Measurements from ENCODE around the gene BID. TPM values are rescaled to one million over a fixed set of nuclear protein-coding genes. Genes with fewer than 3 reads are reported as not detected.

Gene BID
- total RNA-seq, 1 experiment from 2014 or later: 58.2 TPM

DNA sequence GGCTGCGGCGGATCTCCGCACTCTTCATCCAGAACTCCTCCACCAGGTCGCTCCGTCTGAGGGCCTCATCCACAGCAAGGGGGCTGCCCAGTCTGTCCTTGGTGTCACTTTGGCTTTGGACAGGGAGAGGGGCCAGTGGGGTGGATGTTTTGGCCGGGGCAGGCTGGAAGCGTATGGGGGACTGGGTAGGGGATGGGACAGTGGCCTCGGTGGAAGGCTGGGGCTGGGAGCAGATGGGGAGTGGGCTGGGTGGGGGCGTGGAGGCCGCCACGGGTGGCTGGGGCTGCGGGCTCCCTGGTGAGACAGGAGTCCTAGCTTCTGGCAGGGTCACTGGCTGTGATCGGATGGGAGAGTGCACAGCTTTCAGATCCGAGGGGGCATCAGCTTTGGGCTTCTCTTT lies 44.4 kb upstream of the BID start:
- no TSS peak for BruUV-seq (replicated peaks)
- no peak for DNase-seq (ENCODE audit: low read depth, low spot score)
- no peak for ATAC-seq
- Histone ChIP-seq H3K27me3 (ENCODE audit: insufficient read depth, low read length) (no peaks in the 10 kb centered on the region), H3K4me2 (ENCODE audit: low read length) (no peak overlapping the region), H3K9ac (ENCODE audit: low read length) (no peak overlapping the region), H3K36me3 (ENCODE audit: control insufficient read depth in 1 of 2, insufficient read depth in 2 of 2, low read length in 2 of 2) (peaks cover 8 to 11% of the 10 kb centered on the region in 2 experiments; a peak in 3 of 4 replicates), H3K4me3 (replicated peaks in 1 of 2; ENCODE audit: low read depth in 1 of 2, low read length in 2 of 2) (no peak overlapping the region), H2AFZ (ENCODE audit: low read depth, low read length, poor library complexity, severe bottlenecking) (no peak overlapping the region), H3K79me2 (ENCODE audit: insufficient read depth, low read length) (no peaks in the 10 kb centered on the region), H4K20me1 (ENCODE audit: insufficient read depth) (no peaks in the 10 kb centered on the region), H3K9me2 (ENCODE audit: insufficient read depth) (no peaks in the 10 kb centered on the region), H3K27ac (ENCODE audit: low read depth, low read length) (no peak overlapping the region), H3K9me3 (ENCODE audit: control insufficient read depth in 1 of 2, insufficient read depth in 1 of 2, low read depth in 1 of 2, low read length in 2 of 2) (no peaks in the 10 kb centered on the region), H3K4me1 (ENCODE audit: control insufficient read depth in 1 of 2, insufficient read depth in 2 of 2, low read length in 2 of 2) (no peaks in the 10 kb centered on the region)
- POLR2A ChIA-PET: no interaction called here
- intact Hi-C loops (cut with micrococcal nuclease): no loop called here
- RAD21 ChIA-PET (ENCODE audit: low non-redundant PET in 1 of 2, low total read pairs in 2 of 2, uncharacterized antibody in 2 of 2, unreplicated experiment in 2 of 2): no interaction called here
- TF ChIP-seq, protein P1, sequence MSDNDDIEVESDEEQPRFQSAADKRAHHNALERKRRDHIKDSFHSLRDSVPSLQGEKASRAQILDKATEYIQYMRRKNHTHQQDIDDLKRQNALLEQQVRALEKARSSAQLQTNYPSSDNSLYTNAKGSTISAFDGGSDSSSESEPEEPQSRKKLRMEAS (IDR thresholded peaks at IDR 0.05): no peak
- CTCF ChIA-PET: no interaction called here

DNA sequence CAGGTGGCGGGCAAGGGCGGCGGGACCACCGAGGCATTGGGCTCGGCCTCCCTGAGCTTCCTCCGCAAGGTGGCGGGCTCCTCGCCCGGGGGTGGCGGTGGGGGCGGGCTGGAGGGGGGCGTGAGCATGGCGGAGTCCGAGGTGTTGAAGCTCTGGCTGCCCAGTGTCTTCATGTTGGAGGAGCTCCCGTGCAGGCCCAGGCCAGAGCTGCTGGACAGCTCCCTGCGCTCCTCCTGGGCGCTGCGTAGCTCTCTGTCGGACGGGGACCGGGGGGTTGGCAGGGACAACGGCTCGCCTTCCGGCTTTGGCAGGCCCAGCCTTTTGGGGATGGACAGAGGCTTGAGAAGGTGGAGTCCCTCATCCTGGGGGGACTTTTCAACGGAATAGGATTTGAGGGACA lies 43.9 kb upstream of the BID start:
- Histone ChIP-seq H3K9ac (ENCODE audit: low read length) (no peak overlapping the region), H3K79me2 (ENCODE audit: insufficient read depth, low read length) (no peaks in the 10 kb centered on the region), H3K4me2 (ENCODE audit: low read length) (no peak overlapping the region), H3K36me3 (ENCODE audit: control insufficient read depth in 1 of 2, insufficient read depth in 2 of 2, low read length in 2 of 2) (peaks cover 8 to 11% of the 10 kb centered on the region in 2 experiments; a peak in 3 of 4 replicates), H3K4me1 (ENCODE audit: control insufficient read depth in 1 of 2, insufficient read depth in 2 of 2, low read length in 2 of 2) (no peaks in the 10 kb centered on the region), H4K20me1 (ENCODE audit: insufficient read depth) (no peaks in the 10 kb centered on the region), H3K27me3 (ENCODE audit: insufficient read depth, low read length) (no peaks in the 10 kb centered on the region), H3K9me3 (ENCODE audit: control insufficient read depth in 1 of 2, insufficient read depth in 1 of 2, low read depth in 1 of 2, low read length in 2 of 2) (no peaks in the 10 kb centered on the region), H3K9me2 (ENCODE audit: insufficient read depth) (no peaks in the 10 kb centered on the region), H2AFZ (ENCODE audit: low read depth, low read length, poor library complexity, severe bottlenecking) (no peak overlapping the region), H3K27ac (ENCODE audit: low read depth, low read length) (no peak overlapping the region), H3K4me3 (replicated peaks in 1 of 2; ENCODE audit: low read depth in 1 of 2, low read length in 2 of 2) (no peak overlapping the region)
- ChIA-PET CTCF (no interaction called here), POLR2A (no interaction called here), RAD21 (ENCODE audit: low non-redundant PET in 1 of 2, low total read pairs in 2 of 2, uncharacterized antibody in 2 of 2, unreplicated experiment in 2 of 2) (no interaction called here)
- intact Hi-C loops (cut with micrococcal nuclease): no loop called here
- BruUV-seq (replicated peaks): no TSS peak
- TF ChIP-seq ZFX (IDR thresholded peaks at IDR 0.05) (no peak), RAD21 (IDR thresholded peaks at IDR 0.05; ENCODE audit: low read depth) (no peak), JUND (IDR thresholded peaks at IDR 0.05) (no peak), EZH2 (IDR thresholded peaks at IDR 0.05) (no peak), SRF (IDR thresholded peaks at IDR 0.05; ENCODE audit: low read depth) (no peak), SIN3A (IDR thresholded peaks at IDR 0.05; ENCODE audit: low read depth) (no peak), ZNF274 (IDR thresholded peaks at IDR 0.05; ENCODE audit: low read depth, low read length) (no peak), FOSL1 (IDR thresholded peaks at IDR 0.05; ENCODE audit: low read depth) (no peak), CBX3 (IDR thresholded peaks at IDR 0.05; ENCODE audit: low read depth) (no peak), TCF7L2 (IDR thresholded peaks at IDR 0.05; ENCODE audit: borderline replicate concordance, extremely low read depth, insufficient read depth, insufficient read length) (no peak), POLR2AphosphoS5 (IDR thresholded peaks at IDR 0.05; ENCODE audit: low read depth, low read length) (no peak), YY1 (IDR thresholded peaks at IDR 0.05; ENCODE audit: extremely low read depth, insufficient replicate concordance, low read depth, low read length) (no peak)
- TF ChIP-seq, protein P2, sequence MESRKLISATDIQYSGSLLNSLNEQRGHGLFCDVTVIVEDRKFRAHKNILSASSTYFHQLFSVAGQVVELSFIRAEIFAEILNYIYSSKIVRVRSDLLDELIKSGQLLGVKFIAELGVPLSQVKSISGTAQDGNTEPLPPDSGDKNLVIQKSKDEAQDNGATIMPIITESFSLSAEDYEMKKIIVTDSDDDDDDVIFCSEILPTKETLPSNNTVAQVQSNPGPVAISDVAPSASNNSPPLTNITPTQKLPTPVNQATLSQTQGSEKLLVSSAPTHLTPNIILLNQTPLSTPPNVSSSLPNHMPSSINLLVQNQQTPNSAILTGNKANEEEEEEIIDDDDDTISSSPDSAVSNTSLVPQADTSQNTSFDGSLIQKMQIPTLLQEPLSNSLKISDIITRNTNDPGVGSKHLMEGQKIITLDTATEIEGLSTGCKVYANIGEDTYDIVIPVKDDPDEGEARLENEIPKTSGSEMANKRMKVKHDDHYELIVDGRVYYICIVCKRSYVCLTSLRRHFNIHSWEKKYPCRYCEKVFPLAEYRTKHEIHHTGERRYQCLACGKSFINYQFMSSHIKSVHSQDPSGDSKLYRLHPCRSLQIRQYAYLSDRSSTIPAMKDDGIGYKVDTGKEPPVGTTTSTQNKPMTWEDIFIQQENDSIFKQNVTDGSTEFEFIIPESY (IDR thresholded peaks at IDR 0.05; ENCODE audit: extremely low read depth, insufficient replicate concordance, low read length): no peak
- TF ChIP-seq, protein P3, sequence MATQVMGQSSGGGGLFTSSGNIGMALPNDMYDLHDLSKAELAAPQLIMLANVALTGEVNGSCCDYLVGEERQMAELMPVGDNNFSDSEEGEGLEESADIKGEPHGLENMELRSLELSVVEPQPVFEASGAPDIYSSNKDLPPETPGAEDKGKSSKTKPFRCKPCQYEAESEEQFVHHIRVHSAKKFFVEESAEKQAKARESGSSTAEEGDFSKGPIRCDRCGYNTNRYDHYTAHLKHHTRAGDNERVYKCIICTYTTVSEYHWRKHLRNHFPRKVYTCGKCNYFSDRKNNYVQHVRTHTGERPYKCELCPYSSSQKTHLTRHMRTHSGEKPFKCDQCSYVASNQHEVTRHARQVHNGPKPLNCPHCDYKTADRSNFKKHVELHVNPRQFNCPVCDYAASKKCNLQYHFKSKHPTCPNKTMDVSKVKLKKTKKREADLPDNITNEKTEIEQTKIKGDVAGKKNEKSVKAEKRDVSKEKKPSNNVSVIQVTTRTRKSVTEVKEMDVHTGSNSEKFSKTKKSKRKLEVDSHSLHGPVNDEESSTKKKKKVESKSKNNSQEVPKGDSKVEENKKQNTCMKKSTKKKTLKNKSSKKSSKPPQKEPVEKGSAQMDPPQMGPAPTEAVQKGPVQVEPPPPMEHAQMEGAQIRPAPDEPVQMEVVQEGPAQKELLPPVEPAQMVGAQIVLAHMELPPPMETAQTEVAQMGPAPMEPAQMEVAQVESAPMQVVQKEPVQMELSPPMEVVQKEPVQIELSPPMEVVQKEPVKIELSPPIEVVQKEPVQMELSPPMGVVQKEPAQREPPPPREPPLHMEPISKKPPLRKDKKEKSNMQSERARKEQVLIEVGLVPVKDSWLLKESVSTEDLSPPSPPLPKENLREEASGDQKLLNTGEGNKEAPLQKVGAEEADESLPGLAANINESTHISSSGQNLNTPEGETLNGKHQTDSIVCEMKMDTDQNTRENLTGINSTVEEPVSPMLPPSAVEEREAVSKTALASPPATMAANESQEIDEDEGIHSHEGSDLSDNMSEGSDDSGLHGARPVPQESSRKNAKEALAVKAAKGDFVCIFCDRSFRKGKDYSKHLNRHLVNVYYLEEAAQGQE (IDR thresholded peaks at IDR 0.05; ENCODE audit: low read depth): no peak
- ATAC-seq (no peak), DNase-seq (ENCODE audit: low read depth, low spot score) (no peak)
